Pulmonary artery endothelial cell (primary cell): ENCODE measurements around the gene CENPX. TPM values are rescaled to one million over a fixed set of nuclear protein-coding genes. Genes with fewer than 3 reads are reported as not detected.
"Not testable (repeated sequence)": the region's sequence is repeated elsewhere in the genome, so short reads cannot be mapped to it uniquely, and the experiment has no call there.

ENCODE experiments used
- DNase-seq: peaks from one replicate; pipeline ENCODE4 v3.0.0-alpha.2; 2011; ENCODE audit warnings: low read depth, low spot score
- total RNA-seq: library from RNA; depleted of rRNA; stranded (reverse); fragments of >200 nt; gene quantifications from 2 replicates; pipeline ENCODE4 v1.2.3, GENCODE V29; 2014

Gene CENPX
- total RNA-seq, 1 donor from 2014 or later = 40.9 TPM

- DNase-seq = no peak
Observed at GRCh38 chr17:82039695-82040299, 17.1 kb upstream of the CENPX start.

- DNase-seq = not testable (repeated sequence)
Observed at GRCh38 chr17:82038796-82039409, 16.2 kb upstream of the CENPX start.

GRCh38 chr17:82037889-82038195, 15.2 kb upstream of the CENPX start:
- no peak for DNase-seq

GRCh38 chr17:82037092-82037888, 14.6 kb upstream of the CENPX start, which contains the start of gene DCXR:
Gene DCXR (minus strand): TSS chr17:82037697. CDS start chr17:82037682, 15 bp downstream.
- peak; percentile 80 for DNase-seq

GRCh38 chr17:82036634-82037091, 14.0 kb upstream of the CENPX start:
- no peak for DNase-seq

- DNase-seq = no peak
Observed at GRCh38 chr17:82035956-82036633, 13.4 kb upstream of the CENPX start.

GRCh38 chr17:82035488-82035887, 12.8 kb upstream of the CENPX start:
- DNase-seq = no peak

GRCh38 chr17:82034371-82035011, 11.8 kb upstream of the CENPX start:
- DNase-seq = no peak

- DNase-seq = no peak
Observed at GRCh38 chr17:82033359-82034085, 10.8 kb upstream of the CENPX start.

- DNase-seq = no peak
Observed at GRCh38 chr17:82031885-82032627, 9.4 kb upstream of the CENPX start.

GRCh38 chr17:82031303-82031884, 8.7 kb upstream of the CENPX start, which contains the start of gene RAC3:
Gene RAC3 (plus strand): TSS chr17:82031678. CDS start chr17:82031762, 84 bp downstream.
- no peak for DNase-seq

- peak; percentile 54 for DNase-seq
Observed at GRCh38 chr17:82030470-82031302, 8.0 kb upstream of the CENPX start.

GRCh38 chr17:82029990-82030469, 7.4 kb upstream of the CENPX start:
- no peak for DNase-seq

GRCh38 chr17:82029391-82029790, 6.7 kb upstream of the CENPX start:
- DNase-seq = no peak

GRCh38 chr17:82028966-82029365, 6.3 kb upstream of the CENPX start:
- DNase-seq = no peak

- DNase-seq = no peak
Observed at GRCh38 chr17:82028246-82028645, 5.6 kb upstream of the CENPX start.

- no peak for DNase-seq
Observed at GRCh38 chr17:82025401-82026107, 2.9 kb upstream of the CENPX start.

- DNase-seq = no peak
Observed at GRCh38 chr17:82024859-82025258, 2.2 kb upstream of the CENPX start.
